CD14-positive monocyte (primary cell): ENCODE results near the gene USP54. TPM values are rescaled to one million over a fixed set of nuclear protein-coding genes. Genes with fewer than 3 reads are reported as not detected.
"Not testable (repeated sequence)": the region's sequence is repeated elsewhere in the genome, so short reads cannot be mapped to it uniquely, and the experiment has no call there.

Experiments
- DNase-seq, 3 donors: peaks; one replicate each; pipeline ENCODE4 v3.0.0-alpha.2; 2011 to 2022
- H2AFZ ChIP-seq: 2 replicates; pipeline ENCODE4 v1.6.0; 2012; ENCODE audit warnings: mild to moderate bottlenecking, low read depth, low read length, inconsistent platforms; ENCODE audit not compliant: insufficient read depth, poor library complexity, severe bottlenecking
- H3K27ac ChIP-seq, 2 donors: 1 replicate in 1 of 2; 2 replicates in 1 of 2; pipeline ENCODE4 v1.5.1; 2012 to 2013; ENCODE audit warnings: low read length in 2 of 2, control low read depth in 1 of 2, inconsistent platforms in 1 of 2, low read depth in 1 of 2, mild to moderate bottlenecking in 1 of 2
- H3K27me3 ChIP-seq, 2 donors: one replicate each; pipeline versions ENCODE4 v1.6.0 to v1.6.1; 2011 to 2013; ENCODE audit warnings: low read length in 2 of 2; ENCODE audit not compliant: control insufficient read depth in 2 of 2, insufficient read depth in 2 of 2
- H3K36me3 ChIP-seq, 2 donors: replicated peaks in 1 of 2; 1 replicate in 1 of 2; 2 replicates in 1 of 2; pipeline versions ENCODE4 v1.5.1 to v1.6.1; 2012 to 2013; ENCODE audit warnings: low read length in 2 of 2, control low read depth in 1 of 2, inconsistent platforms in 1 of 2, mild to moderate bottlenecking in 1 of 2; ENCODE audit not compliant: insufficient read depth in 2 of 2, control insufficient read depth in 1 of 2
- H3K4me1 ChIP-seq, 2 donors: 1 replicate in 1 of 2; 2 replicates in 1 of 2; pipeline versions ENCODE4 v1.5.1 to v1.6.1; 2012 to 2013; ENCODE audit warnings: low read length in 2 of 2, control low read depth in 1 of 2, inconsistent platforms in 1 of 2, mild to moderate bottlenecking in 1 of 2, moderate library complexity in 1 of 2; ENCODE audit not compliant: insufficient read depth in 2 of 2, control insufficient read depth in 1 of 2
- H3K4me2 ChIP-seq: replicated peaks from 2 replicates; pipeline ENCODE3; 2012; ENCODE audit warnings: low read length, moderate library complexity, mild to moderate bottlenecking; ENCODE audit not compliant: poor library complexity, severe bottlenecking; ENCODE audit errors: extremely low read depth
- H3K4me3 ChIP-seq, 3 experiments: fragments of 200-600 bp in 1 of 3; sonication (generic) in 1 of 3; replicated peaks in 1 of 3; 1 replicate in 2 of 3; 2 replicates in 1 of 3; pipeline ENCODE4 v1.5.1; 2011 to 2013; ENCODE audit warnings: low read length in 3 of 3, mild to moderate bottlenecking in 3 of 3, control low read depth in 2 of 3, low read depth in 2 of 3, inconsistent platforms in 1 of 3, moderate library complexity in 1 of 3
- H3K79me2 ChIP-seq: 2 replicates; pipeline ENCODE4 v1.6.0; 2012; ENCODE audit warnings: mild to moderate bottlenecking, control low read depth, inconsistent platforms, low read length, moderate library complexity; ENCODE audit not compliant: insufficient read depth
- H3K9ac ChIP-seq: 2 replicates; pipeline ENCODE4 v1.6.0; 2017; ENCODE audit warnings: low read length, mild to moderate bottlenecking; ENCODE audit not compliant: insufficient read depth, poor library complexity, severe bottlenecking
- H3K9me3 ChIP-seq, 2 donors: replicated peaks in 1 of 2; 1 replicate in 1 of 2; 2 replicates in 1 of 2; pipeline versions ENCODE4 v1.5.1 to v1.6.1; 2012 to 2013; ENCODE audit warnings: low read length in 2 of 2, control low read depth in 1 of 2; ENCODE audit not compliant: control insufficient read depth in 1 of 2, insufficient read depth in 1 of 2
- H4K20me1 ChIP-seq: 2 replicates; pipeline ENCODE4 v1.6.0; 2012; ENCODE audit warnings: mild to moderate bottlenecking, low read length, control low read depth, moderate library complexity; ENCODE audit not compliant: insufficient read depth
- H3K27ac Mint-ChIP-seq, 7 donors: one replicate each; pipeline ENCODE4 v1.8.0; 2020; ENCODE audit warnings: mild to moderate bottlenecking in 7 of 7, mixed read lengths in 7 of 7, moderate library complexity in 6 of 7, inconsistent platforms in 2 of 7
- H3K27me3 Mint-ChIP-seq, 3 donors: one replicate each; pipeline ENCODE4 v1.8.0; 2021 to 2022; ENCODE audit warnings: low read depth in 3 of 3, mild to moderate bottlenecking in 3 of 3, mixed read lengths in 3 of 3, moderate library complexity in 3 of 3, inconsistent platforms in 1 of 3
- H3K36me3 Mint-ChIP-seq, 2 donors: one replicate each; pipeline ENCODE4 v1.8.0; 2020; ENCODE audit warnings: mixed read lengths in 2 of 2, inconsistent platforms in 1 of 2, mild to moderate bottlenecking in 1 of 2
- H3K4me1 Mint-ChIP-seq: one replicate; pipeline ENCODE4 v1.8.0; 2020; ENCODE audit warnings: mild to moderate bottlenecking, mixed read lengths
- H3K4me3 Mint-ChIP-seq, 2 donors: one replicate each; pipeline ENCODE4 v1.8.0; 2020; ENCODE audit warnings: mild to moderate bottlenecking in 2 of 2, mixed read lengths in 2 of 2, moderate library complexity in 1 of 2
- H3K9me3 Mint-ChIP-seq, 7 donors: one replicate each; pipeline ENCODE4 v1.8.0; 2020 to 2022; ENCODE audit warnings: mixed read lengths in 7 of 7, mild to moderate bottlenecking in 6 of 7, moderate library complexity in 6 of 7, inconsistent platforms in 2 of 7
- WGBS: methylation state at CpG from one replicate; pipeline ENCODE4 v1.1.5; 2013; ENCODE audit warnings: missing lambda C conversion rate; ENCODE audit not compliant: insufficient coverage; 5-methylcytosine and 5-hydroxymethylcytosine counted together
- intact Hi-C, 2 donors: fragments of 100-400 bp; cut with micrococcal nuclease; formaldehyde crosslinking; loops; one replicate each; pipeline versions ENCODE4 v1.15.0 to v1.15.1; 2023
- polyA plus RNA-seq, 3 donors: library from polyadenylated mRNA; depleted of rRNA in 1 of 3; unstranded in 2 of 3; stranded (reverse) in 1 of 3; fragments of 300-500 nt in 2 of 3; fragments of >200 nt in 1 of 3; fragmentation: Illumina TruSeq in 2 of 3; gene quantifications; 1 replicate in 2 of 3; 2 replicates in 1 of 3; pipeline ENCODE4 v1.2.3, GENCODE V29; 2012 to 2021
- TF ChIP-seq, protein P1 (sequence below): fragments of 200-600 bp; IDR thresholded peaks from one replicate; pipeline ENCODE4 v1.8.0; 2022; ENCODE audit warnings: antibody characterized with exemption, mild to moderate bottlenecking

USP54 gene
- polyA plus RNA-seq, 3 donors: 0.28 to 2.4 (median 0.55) TPM

DNA sequence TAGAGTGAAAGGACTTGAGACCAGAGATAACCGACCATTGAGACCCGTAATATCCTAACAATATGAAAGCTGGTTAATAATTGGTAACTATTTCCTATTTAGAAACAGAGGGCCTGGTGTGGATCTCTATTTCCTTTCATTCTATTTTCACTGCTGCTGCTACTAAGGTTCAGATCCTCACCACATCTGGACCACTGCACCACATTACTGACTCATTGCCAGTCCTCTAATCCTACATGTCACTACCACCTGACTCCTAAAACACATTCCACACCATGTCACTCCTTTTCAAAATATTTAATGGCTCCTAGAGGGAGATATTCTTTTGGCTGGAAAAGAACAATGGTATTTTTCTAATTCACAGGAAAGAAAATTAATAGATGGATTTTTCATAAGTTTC is 6.4 kb downstream of the USP54 start:
- Histone ChIP-seq H3K4me2 (no peak overlapping the region), H3K36me3 (no peaks in the 10 kb centered on the region), H3K79me2 (no peaks in the 10 kb centered on the region), H2AFZ (no peak overlapping the region), H3K4me1 (peaks cover 5 to 12% of the 10 kb centered on the region in 2 donors), H3K9me3 (peaks cover 0 to 2% of the 10 kb centered on the region in 2 donors), H3K4me3 (no peak overlapping the region), H3K27me3 (no peaks in the 10 kb centered on the region), H3K9ac (no peak overlapping the region), H3K27ac (no peak overlapping the region), H4K20me1 (no peaks in the 10 kb centered on the region)
- Mint-ChIP-seq H3K4me3 (no peak overlapping the region), H3K36me3 (no peaks in the 10 kb centered on the region), H3K27ac (no peak overlapping the region), H3K4me1 (peaks cover 19% of the 10 kb centered on the region), H3K9me3 (peaks cover 0 to 4% (median 0%) of the 10 kb centered on the region in 7 donors), H3K27me3 (peaks cover 0 to 5% (median 0%) of the 10 kb centered on the region in 3 donors)
- no CpG with 5 or more reads among the region's 2 CpGs for WGBS
- no peak for DNase-seq
- intact Hi-C loops: no loop called here
- TF ChIP-seq, protein P1, sequence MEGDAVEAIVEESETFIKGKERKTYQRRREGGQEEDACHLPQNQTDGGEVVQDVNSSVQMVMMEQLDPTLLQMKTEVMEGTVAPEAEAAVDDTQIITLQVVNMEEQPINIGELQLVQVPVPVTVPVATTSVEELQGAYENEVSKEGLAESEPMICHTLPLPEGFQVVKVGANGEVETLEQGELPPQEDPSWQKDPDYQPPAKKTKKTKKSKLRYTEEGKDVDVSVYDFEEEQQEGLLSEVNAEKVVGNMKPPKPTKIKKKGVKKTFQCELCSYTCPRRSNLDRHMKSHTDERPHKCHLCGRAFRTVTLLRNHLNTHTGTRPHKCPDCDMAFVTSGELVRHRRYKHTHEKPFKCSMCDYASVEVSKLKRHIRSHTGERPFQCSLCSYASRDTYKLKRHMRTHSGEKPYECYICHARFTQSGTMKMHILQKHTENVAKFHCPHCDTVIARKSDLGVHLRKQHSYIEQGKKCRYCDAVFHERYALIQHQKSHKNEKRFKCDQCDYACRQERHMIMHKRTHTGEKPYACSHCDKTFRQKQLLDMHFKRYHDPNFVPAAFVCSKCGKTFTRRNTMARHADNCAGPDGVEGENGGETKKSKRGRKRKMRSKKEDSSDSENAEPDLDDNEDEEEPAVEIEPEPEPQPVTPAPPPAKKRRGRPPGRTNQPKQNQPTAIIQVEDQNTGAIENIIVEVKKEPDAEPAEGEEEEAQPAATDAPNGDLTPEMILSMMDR: no peak

GRCh38 chr10:73581918-73582317 is 9.2 kb downstream of the USP54 start:
- H3K27ac Mint-ChIP-seq: no peak overlapping the region
- Histone ChIP-seq H3K36me3 (no peaks in the 10 kb centered on the region), H3K27ac (no peak overlapping the region), H4K20me1 (no peaks in the 10 kb centered on the region), H3K27me3 (no peaks in the 10 kb centered on the region), H3K79me2 (no peaks in the 10 kb centered on the region), H3K9ac (no peak overlapping the region), H3K4me2 (no peak overlapping the region), H3K4me1 (peaks cover 5 to 8% of the 10 kb centered on the region in 2 donors), H3K9me3 (peaks cover 0 to 2% of the 10 kb centered on the region in 2 donors), H3K4me3 (no peak overlapping the region), H2AFZ (no peak overlapping the region)
- H3K36me3 Mint-ChIP-seq: no peaks in the 10 kb centered on the region
- H3K4me1 Mint-ChIP-seq: peaks cover 10% of the 10 kb centered on the region
- H3K4me3 Mint-ChIP-seq: no peak overlapping the region
- peaks cover 0 to 3% (median 0%) of the 10 kb centered on the region in 3 donors for H3K27me3 Mint-ChIP-seq
- DNase-seq: no peak
- intact Hi-C loops: no loop called here
- H3K9me3 Mint-ChIP-seq: peaks cover 0 to 4% (median 0%) of the 10 kb centered on the region in 7 donors
- WGBS: 100% methylated on average over 2 of the region's 2 CpGs
- TF ChIP-seq, protein P1: no peak

DNA sequence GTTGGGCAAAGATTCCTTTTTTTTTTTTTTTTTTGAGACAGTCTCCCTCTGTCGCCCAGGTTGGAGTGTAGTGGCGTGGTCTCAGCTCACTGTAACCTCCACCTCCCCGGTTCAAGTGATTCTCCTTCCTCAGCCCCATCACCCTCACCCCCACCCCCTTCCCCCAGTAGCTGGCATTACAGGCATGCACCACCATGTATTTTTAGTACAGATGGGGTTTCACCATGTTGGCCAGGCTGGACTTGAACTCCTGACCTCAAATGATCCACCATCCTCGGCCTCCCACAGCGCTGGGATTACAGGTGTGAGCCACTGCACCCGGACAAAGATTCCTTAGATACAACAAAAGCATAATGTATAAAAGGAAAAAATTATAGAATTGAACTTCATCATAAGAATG is 12.2 kb downstream of the USP54 start:
- H3K27ac Mint-ChIP-seq, H3K4me3 ChIP-seq, H3K4me3 Mint-ChIP-seq, H3K27me3 Mint-ChIP-seq, H2AFZ ChIP-seq, H4K20me1 ChIP-seq, H3K27me3 ChIP-seq, H3K4me1 ChIP-seq, H3K4me2 ChIP-seq, H3K9ac ChIP-seq, H3K4me1 Mint-ChIP-seq, H3K27ac ChIP-seq, intact Hi-C loops, DNase-seq, H3K36me3 Mint-ChIP-seq, H3K79me2 ChIP-seq, H3K9me3 ChIP-seq, H3K36me3 ChIP-seq, H3K9me3 Mint-ChIP-seq: not testable (repeated sequence)
- WGBS: 100% methylated on average over 1 of the region's 6 CpGs
